ENCODE data around the gene SLC2A5. TPM values are rescaled to one million over a fixed set of nuclear protein-coding genes. Genes with fewer than 3 reads are reported as not detected.

The SLC2A5 gene
- total RNA-seq, 4 donors from 2014 or later, result 0.16 to 2.7 (median 0.39) TPM

DNA sequence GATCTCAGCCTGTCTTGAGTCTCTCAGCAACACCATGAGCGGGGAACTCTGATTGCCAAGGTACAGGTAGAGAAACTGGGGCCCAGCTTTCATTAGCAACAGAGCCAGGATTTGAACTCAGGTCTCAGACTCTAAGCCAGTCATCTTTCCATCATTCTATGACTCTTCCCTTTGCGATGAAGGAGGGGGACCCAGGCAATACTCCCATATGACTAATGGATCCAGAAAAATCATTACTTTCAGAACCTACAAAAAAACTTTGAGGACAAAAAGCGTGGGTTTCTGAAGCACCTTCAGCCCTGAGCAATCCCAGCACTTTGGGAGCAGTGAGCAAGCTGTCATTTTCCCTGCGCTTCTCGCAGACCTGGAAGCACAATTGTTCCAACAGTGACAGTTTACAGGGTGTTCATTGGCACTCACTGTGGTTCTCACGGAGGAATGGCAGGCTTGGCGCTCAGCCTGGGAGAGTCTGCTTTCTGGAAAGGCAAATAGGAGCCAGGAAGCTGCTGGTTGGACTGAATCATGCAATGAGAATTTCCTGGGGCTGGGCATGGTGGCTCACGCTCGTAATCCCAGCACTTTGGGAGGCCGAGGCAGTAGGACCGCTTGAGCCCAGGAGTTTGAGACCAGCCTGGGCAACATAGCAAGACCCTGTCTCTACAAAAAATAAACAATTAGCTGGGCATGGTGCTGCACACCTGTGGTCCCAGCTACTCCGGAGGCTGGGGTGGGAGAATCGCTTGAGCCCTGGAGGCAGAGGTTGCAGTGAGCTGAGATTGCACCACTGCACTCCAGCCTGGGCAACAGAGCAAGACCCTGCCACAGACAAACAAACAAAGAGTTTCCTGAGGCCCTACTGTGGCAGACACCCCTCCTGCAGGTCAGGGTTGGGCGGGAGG is 83.3 kb downstream of the SLC2A5 start:
- Histone ChIP-seq H3K4me1 (peaks cover 0 to 33% (median 0%) of the 10 kb centered on the region in 3 donors), H3K27ac (peak overlapping the region in 3 of 4 donors; percentile 67 to 76 (median 69)), H3K9me3 (no peaks in the 10 kb centered on the region), H3K27me3 (no peaks in the 10 kb centered on the region), H3K36me3 (no peaks in the 10 kb centered on the region), H3K4me3 (no peak overlapping the region)
- TF ChIP-seq POLR2AphosphoS5 (IDR thresholded peaks at IDR 0.05) (peak; percentile 81), EP300 (IDR thresholded peaks at IDR 0.05) (no peak), POLR2A (IDR thresholded peaks at IDR 0.05) (no peak)
- TF ChIP-seq, protein P1, sequence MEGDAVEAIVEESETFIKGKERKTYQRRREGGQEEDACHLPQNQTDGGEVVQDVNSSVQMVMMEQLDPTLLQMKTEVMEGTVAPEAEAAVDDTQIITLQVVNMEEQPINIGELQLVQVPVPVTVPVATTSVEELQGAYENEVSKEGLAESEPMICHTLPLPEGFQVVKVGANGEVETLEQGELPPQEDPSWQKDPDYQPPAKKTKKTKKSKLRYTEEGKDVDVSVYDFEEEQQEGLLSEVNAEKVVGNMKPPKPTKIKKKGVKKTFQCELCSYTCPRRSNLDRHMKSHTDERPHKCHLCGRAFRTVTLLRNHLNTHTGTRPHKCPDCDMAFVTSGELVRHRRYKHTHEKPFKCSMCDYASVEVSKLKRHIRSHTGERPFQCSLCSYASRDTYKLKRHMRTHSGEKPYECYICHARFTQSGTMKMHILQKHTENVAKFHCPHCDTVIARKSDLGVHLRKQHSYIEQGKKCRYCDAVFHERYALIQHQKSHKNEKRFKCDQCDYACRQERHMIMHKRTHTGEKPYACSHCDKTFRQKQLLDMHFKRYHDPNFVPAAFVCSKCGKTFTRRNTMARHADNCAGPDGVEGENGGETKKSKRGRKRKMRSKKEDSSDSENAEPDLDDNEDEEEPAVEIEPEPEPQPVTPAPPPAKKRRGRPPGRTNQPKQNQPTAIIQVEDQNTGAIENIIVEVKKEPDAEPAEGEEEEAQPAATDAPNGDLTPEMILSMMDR (IDR thresholded peaks at IDR 0.05), result no peak
- 27 to 67% methylated on average over 6 to 7 of the region's 14 CpGs for WGBS, 2 donors (ENCODE audit: low coverage in 1 of 2)
- peak; percentile 91 for ATAC-seq

Small RNAs within 50 kb of the gene (small RNA-seq; reads per million reads assigned to genes)
- 0 reads per million in 4 donors for gene RF00424

Other genes with a start within 250 kb of the SLC2A5 start
- gene ENO1, start 190.9 kb downstream of the SLC2A5 start, total RNA-seq, result 1,000 to 10,000 TPM in 1 of 4 donors, 100 to 1,000 TPM in 3; 453 to 1,066 (median 553) TPM
- gene CA6, start 123.8 kb downstream of the SLC2A5 start, total RNA-seq, result not detected
- gene SLC2A7, start 43.2 kb downstream of the SLC2A5 start, total RNA-seq, result under 1 TPM in 1 of 4 donors, not detected in 3; 0.27 TPM
- 1 to 10 TPM; 2.8 to 4.4 (median 4.0) TPM for gene GPR157, start 59.5 kb upstream of the SLC2A5 start, total RNA-seq
- 10 to 100 TPM; 27.0 to 62.2 (median 44.0) TPM for gene H6PD, start 165.1 kb upstream of the SLC2A5 start, total RNA-seq
- 100 to 1,000 TPM in 2 of 4 donors, 10 to 100 TPM in 2; 56.3 to 111 (median 99.5) TPM for gene SPSB1, start 223.3 kb upstream of the SLC2A5 start, total RNA-seq

All from gastroesophageal sphincter (tissue), 4 donors.